ENCODE data around the gene SLC26A3.

Gene SLC26A3

DNA sequence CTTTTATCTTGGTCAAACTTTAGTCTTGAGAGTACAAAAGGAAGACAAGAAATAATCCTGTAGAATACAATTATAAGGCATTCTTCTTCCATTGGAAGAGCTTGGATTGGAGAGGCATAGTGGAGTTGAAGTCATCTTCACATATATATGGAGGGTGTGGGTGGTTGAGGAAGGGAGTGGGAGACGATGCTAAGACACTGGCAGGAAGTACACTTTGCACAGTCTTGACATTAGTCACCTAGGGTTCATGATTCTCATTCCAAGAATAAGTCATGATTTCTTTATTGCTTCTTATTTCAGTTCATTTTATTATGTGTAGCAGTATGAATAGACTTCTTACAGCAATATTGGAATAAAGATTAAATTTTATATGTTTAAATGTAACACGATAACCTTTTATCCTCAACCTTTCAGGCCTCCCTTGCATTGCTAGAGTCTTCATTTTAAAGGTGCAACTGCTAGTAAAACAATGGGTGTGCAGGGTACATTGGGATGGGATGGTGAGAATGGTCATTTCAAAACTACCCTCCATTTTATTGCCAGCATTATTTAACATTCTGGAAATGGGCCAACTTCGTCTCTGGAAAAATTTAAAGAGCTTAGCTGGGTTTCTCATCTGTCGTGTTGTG lies 12.3 kb upstream of the SLC26A3 start:
- no peak for DNase-seq (ENCODE audit: low read depth)

DNA sequence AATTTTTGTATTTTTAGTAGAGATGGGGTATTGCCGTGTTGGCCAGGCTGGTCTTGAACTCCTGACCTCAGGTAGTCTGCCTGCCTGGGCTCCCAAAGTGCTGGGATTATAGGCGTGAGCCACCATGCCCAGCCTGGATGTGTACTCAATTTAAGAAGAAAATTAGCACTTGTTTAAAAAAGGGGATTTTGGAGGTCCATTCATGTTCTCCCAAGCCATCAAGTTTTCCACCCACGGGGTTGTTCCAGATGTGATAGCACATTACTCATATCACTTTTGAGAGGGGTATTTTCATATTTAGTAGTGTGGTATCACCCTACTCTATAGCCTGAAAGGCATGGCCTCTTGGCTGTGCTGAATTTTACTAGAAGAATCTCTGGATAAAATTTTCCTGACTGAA lies 10.5 kb upstream of the SLC26A3 start:
- DNase-seq (ENCODE audit: low read depth) = no peak

DNA sequence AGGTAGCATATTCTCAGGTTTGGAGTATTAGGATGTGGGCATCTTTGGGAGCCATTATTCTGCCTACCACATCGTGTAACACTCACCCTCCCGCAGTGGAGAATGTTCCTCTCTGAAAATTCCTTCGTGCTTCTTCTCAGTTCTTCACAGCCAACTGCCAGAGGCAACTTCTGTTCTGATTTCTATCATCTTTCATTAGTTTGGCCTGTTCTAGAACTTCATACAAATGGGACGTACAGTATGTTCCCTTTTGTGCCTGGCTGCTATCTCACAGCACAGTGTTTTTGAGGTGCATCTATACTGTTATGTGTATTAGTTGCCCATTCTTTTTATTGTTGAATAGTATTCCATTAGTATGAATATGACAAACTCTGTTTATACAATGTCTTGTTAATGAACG lies 8.9 kb upstream of the SLC26A3 start:
- DNase-seq (ENCODE audit: low read depth) = no peak

DNA sequence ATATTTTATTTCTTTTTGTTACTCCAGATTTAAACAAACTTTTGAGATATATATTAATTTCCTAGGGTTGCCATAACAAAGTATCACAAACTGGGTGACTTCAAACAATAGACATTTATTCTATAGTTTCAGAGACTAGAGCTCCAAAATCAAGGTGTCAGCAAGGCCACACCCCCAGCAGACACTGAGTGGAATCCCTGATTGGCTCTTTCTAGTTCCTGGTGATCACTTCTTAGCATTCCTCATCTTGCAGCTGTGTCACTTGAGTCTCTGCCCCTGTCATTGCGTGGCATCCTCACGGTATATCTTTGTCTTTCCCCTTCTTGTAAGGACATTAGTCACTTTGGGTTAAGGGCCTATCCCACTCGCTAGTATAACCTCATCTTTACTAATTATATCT lies 7.6 kb upstream of the SLC26A3 start:
- DNase-seq (ENCODE audit: low read depth) = no peak

DNA sequence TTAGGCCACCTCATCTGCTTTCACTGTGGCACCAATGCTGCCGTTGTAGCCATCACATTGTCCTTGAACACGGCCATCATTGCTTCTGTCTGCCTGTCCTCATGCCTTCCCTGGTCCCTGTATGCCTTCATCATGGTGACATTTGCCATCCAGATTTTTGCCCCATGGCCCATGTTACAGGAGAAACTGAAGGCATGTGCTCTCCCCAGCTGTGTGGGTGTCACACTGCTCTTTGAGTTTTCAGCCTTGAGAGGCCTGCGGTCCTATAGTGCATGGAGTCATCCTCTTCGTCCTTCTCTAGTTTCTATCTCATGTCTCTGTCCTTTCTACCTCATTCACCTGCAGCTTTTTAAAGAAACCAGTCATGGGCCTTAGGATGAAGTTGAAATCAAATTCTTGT lies 6.2 kb upstream of the SLC26A3 start:
- DNase-seq (ENCODE audit: low read depth) = no peak

DNA sequence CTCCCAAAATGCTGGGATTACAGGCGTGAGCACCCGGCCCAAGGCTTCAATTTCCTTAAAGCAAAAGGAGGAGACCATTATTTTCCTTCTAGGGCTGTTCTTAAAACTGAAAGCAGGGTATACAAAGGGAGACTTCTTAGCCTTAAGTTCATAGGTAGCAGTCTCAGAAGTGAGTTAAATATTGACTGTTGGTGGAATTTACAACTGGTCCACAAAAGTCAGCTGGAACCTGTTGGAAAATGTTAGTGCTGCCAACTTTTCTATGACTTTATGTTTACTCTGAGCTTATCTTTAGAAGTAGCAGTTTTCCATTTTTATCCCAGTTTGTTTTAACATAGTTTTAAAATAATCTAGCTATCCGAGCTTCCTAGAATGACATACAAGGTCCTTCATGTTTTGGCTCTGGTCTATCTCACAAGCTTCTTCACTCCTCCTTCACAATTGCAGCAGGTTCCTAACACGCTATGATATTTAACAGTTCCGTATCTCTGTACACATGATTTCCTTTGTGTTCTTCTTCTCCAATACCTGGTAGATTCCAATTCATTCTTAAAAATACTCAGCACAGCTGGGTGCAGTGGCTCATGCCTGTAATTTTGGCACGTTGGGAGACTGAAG lies 3.3 kb downstream of the SLC26A3 start:
- no peak for DNase-seq (ENCODE audit: low read depth)

DNA sequence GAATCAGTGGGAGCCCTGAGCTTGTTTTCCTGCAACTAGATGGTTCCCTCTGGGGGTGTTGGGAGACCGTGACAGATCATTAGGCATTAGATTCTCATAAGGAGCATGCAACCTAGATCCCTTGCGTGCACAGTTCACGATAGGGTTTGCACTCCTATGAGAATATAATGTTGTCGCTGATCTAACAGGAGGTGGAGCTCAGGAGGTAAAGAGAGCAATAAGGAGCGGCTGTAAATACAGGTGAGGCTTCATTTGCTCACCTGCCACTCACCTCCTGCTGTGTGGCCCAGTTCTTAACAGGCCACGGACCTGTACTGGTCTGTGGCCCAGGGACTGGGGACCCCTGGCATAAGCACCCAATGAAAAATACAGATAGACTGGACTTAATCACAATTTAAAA lies 10.7 kb downstream of the SLC26A3 start:
- no peak for DNase-seq (ENCODE audit: low read depth)

DNA sequence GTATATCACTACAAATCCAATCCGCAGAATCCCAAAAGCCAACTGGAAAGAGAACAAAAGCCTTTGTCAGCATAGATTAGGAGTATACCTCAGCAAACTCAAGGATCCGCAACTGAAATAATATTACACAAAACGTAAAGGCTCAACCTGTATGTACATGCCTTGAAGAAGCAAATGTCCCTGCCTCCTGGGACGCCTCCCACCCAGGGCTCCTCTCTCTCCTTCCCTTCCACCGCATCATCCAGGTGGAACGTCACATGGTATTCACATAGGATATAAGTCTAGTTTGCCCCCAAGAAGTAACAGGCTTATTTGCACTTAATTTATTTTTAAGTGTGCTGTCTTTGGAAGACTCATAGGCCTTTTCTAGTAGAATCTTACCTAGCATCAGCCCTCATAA lies 13.4 kb downstream of the SLC26A3 start:
- DNase-seq (ENCODE audit: low read depth) = no peak

DNA sequence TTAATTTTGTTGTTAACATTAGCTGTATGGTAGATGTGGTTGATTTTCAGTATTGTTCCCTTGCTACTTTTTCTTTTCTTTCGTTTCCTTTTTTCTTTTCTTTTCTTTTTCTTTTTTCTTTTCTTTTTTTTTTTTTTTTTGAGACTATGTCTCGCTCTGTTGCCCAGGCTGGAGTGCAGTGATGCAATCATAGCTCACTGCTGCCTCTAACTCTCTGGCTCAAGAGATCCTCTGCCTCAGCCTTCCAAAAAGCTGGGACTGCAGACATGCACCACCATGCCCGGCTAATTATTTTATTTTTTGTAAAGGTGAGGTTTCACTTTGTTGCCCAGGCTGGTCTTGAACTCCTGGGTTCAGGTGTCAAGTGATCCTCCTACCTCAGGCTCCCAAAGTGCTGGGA lies 14.4 kb downstream of the SLC26A3 start:
- no peak for DNase-seq (ENCODE audit: low read depth)

DNA sequence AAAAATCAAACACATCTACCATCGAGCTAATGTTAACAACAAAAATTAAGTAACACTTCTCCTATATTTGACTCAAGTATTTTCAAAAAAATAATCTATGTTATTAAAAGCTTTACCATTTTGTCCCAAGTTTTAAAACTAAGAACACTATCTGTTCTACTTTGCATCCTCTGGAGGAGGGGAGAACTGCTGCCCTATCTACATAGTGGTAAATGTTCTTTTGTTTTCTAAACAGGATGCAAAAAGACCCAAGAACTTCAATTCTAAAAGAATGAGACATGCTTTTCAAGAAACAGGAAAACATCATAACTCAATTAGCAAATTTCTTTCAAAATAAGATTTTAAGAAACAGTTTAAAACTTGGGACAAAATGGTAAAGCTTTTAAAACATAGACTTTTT lies 14.8 kb downstream of the SLC26A3 start:
- no peak for DNase-seq (ENCODE audit: low read depth)

DNA sequence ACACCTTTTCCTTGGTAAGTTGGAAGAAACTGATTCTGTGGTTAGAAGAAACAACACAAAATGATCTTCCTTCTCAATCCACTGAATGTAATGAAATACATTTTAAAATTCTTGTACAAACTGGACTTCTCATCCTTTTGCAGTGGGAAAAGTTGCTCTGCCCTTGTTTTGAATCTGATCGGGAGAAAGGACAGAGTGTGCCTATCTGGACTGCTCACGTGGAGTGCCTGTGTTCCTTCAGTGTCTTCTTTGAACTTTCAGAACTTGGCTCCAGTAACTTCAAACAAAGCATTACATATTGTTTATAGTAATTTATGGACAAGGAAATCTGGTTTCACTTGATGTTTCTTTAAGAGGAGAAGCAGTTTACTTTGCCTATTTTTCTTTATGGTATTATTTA lies 17.1 kb downstream of the SLC26A3 start:
- DNase-seq (ENCODE audit: low read depth) = no peak

DNA sequence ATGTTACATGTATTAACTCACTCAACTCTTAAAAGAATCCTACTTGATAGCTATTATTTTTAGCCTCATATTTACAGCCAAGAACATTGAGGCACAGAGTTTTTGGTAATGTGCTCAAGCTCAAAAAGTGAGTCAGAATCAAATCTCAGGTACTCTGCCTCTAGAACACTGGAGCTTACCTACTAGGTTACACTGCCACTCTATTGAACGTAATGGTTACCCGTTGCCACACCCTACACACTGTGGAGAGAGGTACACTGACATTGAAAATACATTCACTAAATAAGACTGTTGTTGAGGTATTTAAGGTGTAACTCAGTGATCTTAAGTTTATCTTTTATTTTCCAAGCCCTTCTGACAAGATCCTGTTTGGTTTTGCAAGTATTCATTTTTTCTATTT lies 17.9 kb downstream of the SLC26A3 start:
- no peak for DNase-seq (ENCODE audit: low read depth)

DNA sequence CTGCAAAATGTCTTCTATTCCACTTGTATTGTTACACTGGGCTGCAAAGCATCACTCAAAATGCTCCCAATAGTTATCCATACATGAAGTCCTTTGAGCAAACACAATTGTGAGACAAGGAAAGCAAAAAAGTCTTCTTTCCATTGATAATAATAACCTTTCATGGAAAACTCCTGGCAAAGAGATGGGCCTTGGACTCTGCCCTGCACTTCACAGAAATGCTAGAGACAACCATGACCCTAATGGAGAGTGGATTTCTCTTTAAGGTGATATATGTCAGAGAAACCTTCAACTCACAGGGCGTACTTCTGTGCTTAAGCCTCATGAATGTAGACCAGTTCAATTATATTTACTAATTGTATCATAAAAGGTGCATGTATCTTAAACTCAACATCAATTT lies 19.4 kb downstream of the SLC26A3 start:
- DNase-seq (ENCODE audit: low read depth) = no peak

DNA sequence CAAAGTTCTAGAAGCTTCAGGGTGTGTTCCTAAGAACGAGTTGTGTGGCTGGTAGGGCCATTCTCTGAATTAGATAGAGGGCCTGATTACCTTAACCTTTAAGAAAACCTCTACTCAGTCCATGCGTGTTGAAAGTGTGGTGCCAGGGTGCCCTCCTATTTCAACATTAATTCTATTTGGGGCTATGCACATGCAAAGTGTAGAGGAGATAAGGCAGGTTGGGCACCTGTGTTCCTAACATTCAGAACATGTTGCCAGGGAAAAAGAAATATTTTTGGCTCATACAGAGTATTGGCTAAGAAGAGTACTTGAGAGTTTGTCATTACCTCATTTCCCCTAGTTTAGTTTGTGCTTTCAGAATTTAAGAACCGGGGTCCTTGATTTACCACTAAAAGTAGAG lies 20.6 kb downstream of the SLC26A3 start:
- no peak for DNase-seq (ENCODE audit: low read depth)

DNA sequence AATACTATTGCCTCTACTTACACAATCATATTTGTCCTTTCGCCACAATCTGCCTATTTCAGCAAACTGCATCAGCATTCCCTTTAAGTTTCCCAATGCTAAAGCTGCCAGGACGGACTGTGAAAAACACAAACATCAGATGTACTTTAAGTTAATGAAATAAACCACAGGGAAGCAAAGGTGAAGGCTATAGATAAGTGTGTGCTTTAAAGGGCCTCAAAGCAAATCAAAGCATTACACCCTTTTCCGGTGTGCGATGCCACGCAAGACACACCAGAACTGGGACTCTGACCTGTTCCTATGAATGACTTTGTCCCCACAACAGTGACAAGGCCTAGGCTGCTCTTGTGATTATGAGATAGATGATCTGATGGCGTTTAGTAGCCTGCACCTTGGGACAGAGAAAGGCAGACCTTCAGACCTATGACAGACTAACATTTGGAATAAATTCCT lies 23.4 kb downstream of the SLC26A3 start:
- no peak for DNase-seq (ENCODE audit: low read depth)

DNA sequence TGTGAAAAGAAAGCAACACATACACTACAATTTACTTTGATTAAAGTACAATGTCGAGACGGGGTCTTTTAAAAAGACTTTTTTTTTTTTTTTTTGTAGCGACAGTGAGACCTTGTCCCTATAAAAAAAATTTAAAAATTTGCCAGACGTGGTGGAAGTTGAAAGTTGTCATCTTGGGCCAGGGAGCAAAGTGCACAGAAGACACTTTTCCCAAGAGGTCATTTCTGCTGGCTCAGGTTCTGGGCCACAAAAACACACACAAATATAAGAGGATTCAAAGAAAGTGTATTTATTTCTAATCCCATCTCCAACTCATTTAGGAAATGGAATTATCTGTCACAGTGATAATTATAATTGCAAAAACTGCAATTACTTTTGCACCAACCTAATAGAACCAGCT lies 24.7 kb downstream of the SLC26A3 start:
- no peak for DNase-seq (ENCODE audit: low read depth)

DNA sequence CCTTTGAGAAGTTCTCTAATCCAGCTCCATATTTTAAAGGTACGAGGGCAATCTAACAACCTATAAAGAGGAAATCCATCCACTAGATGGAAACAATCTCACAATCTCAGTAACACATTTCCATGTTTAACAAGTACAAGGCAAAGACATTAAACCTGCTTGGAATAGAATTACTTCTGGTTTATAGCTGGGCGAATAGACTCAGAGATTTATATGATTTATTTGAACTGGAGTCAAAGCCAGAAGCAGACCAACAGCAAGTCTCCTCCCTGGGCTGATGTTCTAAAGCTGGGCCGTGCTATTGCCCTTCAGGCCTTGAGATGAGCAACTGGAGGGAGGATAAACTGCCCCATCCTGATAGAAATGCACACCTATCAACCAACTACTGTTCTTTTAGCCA lies 25.3 kb downstream of the SLC26A3 start:
- no peak for DNase-seq (ENCODE audit: low read depth)

DNA sequence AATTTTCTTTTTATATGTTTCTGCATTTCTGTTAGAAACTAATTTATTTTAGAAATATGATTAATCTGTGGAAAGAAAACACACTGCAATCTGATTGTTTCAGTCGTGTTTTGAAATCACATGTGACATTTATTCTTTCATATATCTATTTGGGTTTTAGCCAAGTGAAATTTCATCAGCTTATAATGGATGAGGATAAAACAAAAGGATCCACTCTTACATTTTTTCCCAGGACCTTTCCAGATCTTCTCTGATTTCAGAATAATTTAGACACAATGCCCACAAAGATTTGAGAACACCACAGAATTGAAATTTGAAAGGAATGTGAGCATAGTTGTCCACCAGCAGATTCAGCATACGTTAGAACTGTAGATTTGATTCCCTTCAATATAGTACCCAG lies 30.0 kb downstream of the SLC26A3 start:
- no peak for DNase-seq (ENCODE audit: low read depth)

DNA sequence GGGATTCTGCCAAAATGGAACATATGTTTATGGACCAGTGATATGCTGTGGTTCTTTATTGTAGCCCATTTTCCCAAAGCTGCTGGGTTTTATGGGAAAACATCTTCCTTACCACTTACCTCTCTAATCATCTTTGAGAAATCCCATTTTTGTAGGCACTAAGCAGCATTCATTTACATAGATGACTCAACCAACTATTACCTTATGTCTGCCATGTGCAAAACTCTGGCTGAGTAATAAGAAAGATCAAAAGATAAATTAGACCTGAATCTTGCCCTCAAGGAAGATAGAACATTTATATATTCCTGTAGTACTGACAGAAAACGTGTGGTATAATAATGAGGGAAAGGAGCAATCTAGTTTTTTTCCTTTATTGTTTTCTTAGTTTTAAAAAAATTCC lies 34.8 kb downstream of the SLC26A3 start:
- DNase-seq (ENCODE audit: low read depth) = no peak

DNA sequence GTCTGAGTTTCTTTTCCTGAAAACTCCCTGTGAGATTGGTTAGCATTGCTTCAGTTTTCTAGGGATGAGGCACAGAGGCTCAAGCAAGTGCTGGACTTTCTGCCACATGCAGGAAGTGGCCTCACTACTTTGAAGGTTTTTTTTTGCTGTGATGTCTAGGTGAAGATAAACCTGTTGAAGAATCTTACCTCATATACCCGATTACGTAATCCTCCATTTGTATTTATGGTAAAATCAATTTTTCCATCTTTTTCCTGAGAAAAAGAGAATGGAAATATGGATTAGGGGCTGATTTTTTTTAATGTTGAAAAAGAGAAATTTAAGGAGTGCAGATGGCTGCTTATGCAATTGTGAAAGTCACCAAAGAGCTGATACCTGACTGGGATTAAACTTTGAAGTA lies 35.6 kb downstream of the SLC26A3 start:
- DNase-seq (ENCODE audit: low read depth) = no peak

DNA sequence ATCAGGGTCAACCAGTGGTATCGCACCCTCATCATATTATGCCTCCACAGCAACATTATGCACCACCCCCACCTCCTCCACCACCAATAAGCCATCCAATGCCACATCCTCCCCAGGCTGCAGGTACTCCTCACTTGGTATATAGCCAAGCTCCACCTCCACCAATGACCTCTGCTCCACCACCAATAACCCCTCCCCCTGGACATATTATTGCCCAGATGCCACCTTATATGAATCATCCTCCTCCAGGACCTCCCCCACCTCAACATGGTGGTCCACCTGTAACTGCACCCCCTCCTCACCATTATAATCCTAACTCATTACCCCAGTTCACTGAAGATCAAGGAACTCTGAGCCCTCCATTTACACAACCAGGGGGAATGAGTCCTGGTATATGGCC lies 44.4 kb downstream of the SLC26A3 start:
- no peak for DNase-seq (ENCODE audit: low read depth)

DNA sequence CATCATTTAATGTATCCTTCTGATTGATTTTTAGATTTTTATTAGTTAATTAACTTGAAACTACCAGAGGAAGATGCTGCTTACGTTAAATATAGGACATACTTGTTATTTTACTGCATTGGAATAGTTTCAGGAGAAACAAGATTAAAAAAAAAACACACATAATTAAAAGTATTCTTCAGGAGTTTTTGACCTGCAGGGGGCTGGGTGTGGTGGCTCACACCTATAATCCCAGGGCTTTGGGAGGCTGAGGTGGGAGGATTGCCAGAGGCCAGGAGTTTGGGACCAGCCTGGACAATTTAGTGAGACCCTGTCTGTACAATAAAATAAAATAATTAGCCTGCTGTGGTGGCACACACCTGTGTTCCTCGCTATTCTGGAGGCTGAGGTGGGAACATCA lies 48.4 kb downstream of the SLC26A3 start:
- no peak for DNase-seq (ENCODE audit: low read depth)

DNA sequence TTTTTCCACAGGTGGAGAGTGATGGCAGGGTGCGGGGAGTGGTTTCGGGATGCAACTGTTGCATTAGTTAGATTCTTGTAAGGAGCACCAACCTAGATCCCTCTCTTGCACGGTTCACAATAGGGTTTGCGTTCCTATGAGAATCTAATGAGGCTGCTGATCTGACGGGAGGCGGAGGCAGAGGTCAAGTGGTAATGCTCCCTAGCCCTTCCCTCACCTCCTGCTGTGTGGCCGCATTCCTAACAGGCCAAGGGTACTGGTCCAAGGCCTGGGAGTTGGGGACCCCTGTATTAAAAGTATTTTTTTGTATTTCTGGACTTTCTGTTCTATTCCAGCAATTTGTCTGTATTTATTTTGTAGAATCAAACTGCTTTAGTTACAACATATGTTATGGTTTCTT lies 51.9 kb downstream of the SLC26A3 start:
- no peak for DNase-seq (ENCODE audit: low read depth)

DNA sequence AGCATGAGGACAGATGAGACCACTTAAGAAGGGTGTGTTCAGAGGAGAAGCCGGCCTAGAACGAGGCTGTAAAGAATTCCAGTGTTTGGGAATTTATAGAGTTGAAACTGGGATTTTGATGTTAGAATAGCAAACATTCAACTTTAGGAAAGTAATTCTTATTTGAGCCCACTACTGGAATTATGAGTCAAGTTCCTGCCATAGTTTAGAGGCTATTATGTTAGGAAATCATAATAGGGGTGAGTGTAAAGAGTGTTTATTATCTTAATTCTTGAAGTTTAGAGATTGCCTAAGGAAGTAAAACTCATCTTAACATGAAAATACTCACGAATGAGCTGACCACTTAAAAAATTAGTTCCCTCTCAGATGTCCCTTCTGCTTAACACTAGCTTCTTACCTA lies 57.0 kb downstream of the SLC26A3 start:
- no peak for DNase-seq (ENCODE audit: low read depth)
